ENCODE results near the gene CAMK2A.

- TF ChIP-seq CTCF (IDR thresholded peaks at IDR 0.05; ENCODE audit: insufficient read depth, low read length) (no peak), POLR2AphosphoS5 (IDR thresholded peaks at IDR 0.05; ENCODE audit: low read depth) (no peak), GABPA (IDR thresholded peaks at IDR 0.05; ENCODE audit: low read depth) (no peak), REST (IDR thresholded peaks at IDR 0.05; ENCODE audit: insufficient replicate concordance, low read depth) (no peak), SPI1 (IDR thresholded peaks at IDR 0.05; ENCODE audit: borderline replicate concordance, low read depth) (no peak)
These were observed 99.7 kb downstream of the CAMK2A start, which contains the start of gene SLC6A7 for GRCh38 chr5:150189728-150190502.
